Natural killer cell (primary cell): ENCODE results near the gene FDPS. TPM values are rescaled to one million over a fixed set of nuclear protein-coding genes. Genes with fewer than 3 reads are reported as not detected.

ENCODE experiments used
- ATAC-seq, 3 donors: fragments of 150-1000 bp in 2 of 3; fragments of 200-7000 bp in 1 of 3; cut with Tn5 transposase; 1 replicate in 1 of 3; 2 replicates in 2 of 3; pipeline ENCODE4 v1.10.0; 2021; ENCODE audit warnings: mild to moderate bottlenecking in 2 of 3, moderate library complexity in 2 of 3
- DNase-seq, 2 donors: peaks; one replicate each; pipeline versions ENCODE4 v3.0.0 to v3.0.0-alpha.2; 2013 to 2021; ENCODE audit warnings: mixed read lengths in 1 of 2
- H3K27ac ChIP-seq: one replicate; pipeline ENCODE4 v1.5.1; 2013; ENCODE audit warnings: mild to moderate bottlenecking, low read length
- H3K27me3 ChIP-seq: one replicate; pipeline ENCODE4 v1.6.1; 2013; ENCODE audit warnings: low read length; ENCODE audit not compliant: control insufficient read depth, insufficient read depth
- H3K36me3 ChIP-seq: one replicate; pipeline ENCODE4 v1.6.1; 2013; ENCODE audit warnings: low read length; ENCODE audit not compliant: control insufficient read depth, insufficient read depth
- H3K4me1 ChIP-seq: one replicate; pipeline ENCODE4 v1.6.1; 2013; ENCODE audit warnings: low read length; ENCODE audit not compliant: control insufficient read depth, insufficient read depth
- H3K4me3 ChIP-seq: one replicate; pipeline ENCODE4 v1.5.1; 2013; ENCODE audit warnings: low read length
- H3K9me3 ChIP-seq: one replicate; pipeline ENCODE4 v1.6.1; 2013; ENCODE audit warnings: low read length; ENCODE audit not compliant: control insufficient read depth, insufficient read depth
- H3K27ac Mint-ChIP-seq, 2 donors: one replicate each; pipeline ENCODE4 v1.8.0; 2022; ENCODE audit warnings: mild to moderate bottlenecking in 2 of 2, mixed read lengths in 2 of 2, moderate library complexity in 1 of 2
- H3K27me3 Mint-ChIP-seq, 2 donors: one replicate each; pipeline ENCODE4 v1.8.0; 2022; ENCODE audit warnings: low read depth in 2 of 2, mixed read lengths in 2 of 2
- H3K36me3 Mint-ChIP-seq: one replicate; pipeline ENCODE4 v1.8.0; 2022; ENCODE audit warnings: mixed read lengths
- H3K4me1 Mint-ChIP-seq, 2 donors: one replicate each; pipeline ENCODE4 v1.8.0; 2022; ENCODE audit warnings: mixed read lengths in 2 of 2
- H3K4me3 Mint-ChIP-seq: one replicate; pipeline ENCODE4 v1.8.0; 2022; ENCODE audit warnings: mild to moderate bottlenecking, moderate library complexity, mixed read lengths
- H3K9me3 Mint-ChIP-seq, 2 donors: one replicate each; pipeline ENCODE4 v1.8.0; 2022; ENCODE audit warnings: mixed read lengths in 2 of 2
- CTCF ChIP-seq: fragments of 200-600 bp; IDR thresholded peaks from one replicate; pipeline ENCODE4 v1.8.0; 2022; ENCODE audit warnings: antibody characterized with exemption
- WGBS: methylation state at CpG from one replicate; pipeline ENCODE4 v1.1.7; 2013; ENCODE audit warnings: missing lambda C conversion rate; ENCODE audit not compliant: insufficient coverage; 5-methylcytosine and 5-hydroxymethylcytosine counted together
- intact Hi-C: fragments of 100-400 bp; cut with micrococcal nuclease; formaldehyde crosslinking; loops from one replicate; pipeline ENCODE4 v1.14.2; 2022
- total RNA-seq, 4 donors: library from RNA; stranded (reverse); fragments of 120-200 nt in 1 of 4; gene quantifications; one replicate each; pipeline versions ENCODE4 v1.2.3 to v1.2.4, GENCODE V29; 2013 to 2022

FDPS gene
- total RNA-seq, 3 donors from 2014 or later (not counting 1 experiment from before 2014, with no cell fraction given) = 105 to 110 (median 105) TPM

- intact Hi-C loops = loop anchor here (2.0 kb wide), 2 partner anchors 31 to 45 kb away; partner anchors contain the start of gene FDPS
- Mint-ChIP-seq H3K27me3 (no peaks in the 10 kb centered on the region), H3K9me3 (no peaks in the 10 kb centered on the region), H3K4me3 (peak overlapping the region; percentile 83), H3K36me3 (no peaks in the 10 kb centered on the region), H3K27ac (peak overlapping the region in 1 of 2 donors; percentile 71), H3K4me1 (peaks cover 24 to 38% of the 10 kb centered on the region in 2 donors)
- Histone ChIP-seq H3K36me3 (no peaks in the 10 kb centered on the region), H3K27me3 (no peaks in the 10 kb centered on the region), H3K9me3 (no peaks in the 10 kb centered on the region), H3K4me3 (peak overlapping the region; percentile 28), H3K27ac (peak overlapping the region; percentile 47), H3K4me1 (peaks cover 29% of the 10 kb centered on the region)
- ATAC-seq (peak; percentile 23 to 47 (median 27)), DNase-seq (peak; percentile 56 to 87)
- TF ChIP-seq CTCF = peak; percentile 10
- WGBS = 1% methylated on average over 28 of the region's 29 CpGs
Measured at GRCh38 chr1:155277902-155278688, 30.6 kb upstream of the FDPS start.

- H3K9me3 ChIP-seq = no peaks in the 10 kb centered on the region
- H3K27me3 ChIP-seq = no peaks in the 10 kb centered on the region
- H3K36me3 ChIP-seq = no peaks in the 10 kb centered on the region
- no peak overlapping the region for H3K27ac ChIP-seq
- 66% methylated on average over 9 of the region's 10 CpGs for WGBS
- intact Hi-C loops = loop anchor here (2.0 kb wide), 2 partner anchors 30 to 44 kb away; partner anchors contain the start of gene FDPS
- H3K9me3 Mint-ChIP-seq = no peaks in the 10 kb centered on the region
- peak overlapping the region; percentile 83 for H3K4me3 Mint-ChIP-seq
- no peaks in the 10 kb centered on the region for H3K36me3 Mint-ChIP-seq
- DNase-seq (no peak), ATAC-seq (no peak)
- H3K4me1 ChIP-seq = peaks cover 26% of the 10 kb centered on the region
- H3K27ac Mint-ChIP-seq = peak overlapping the region in 1 of 2 donors; percentile 5
- H3K27me3 Mint-ChIP-seq = no peaks in the 10 kb centered on the region
- peaks cover 19 to 32% of the 10 kb centered on the region in 2 donors for H3K4me1 Mint-ChIP-seq
- TF ChIP-seq CTCF = no peak
- no peak overlapping the region for H3K4me3 ChIP-seq
Measured at GRCh38 chr1:155278689-155279160, 29.9 kb upstream of the FDPS start.

GRCh38 chr1:155279268-155279667 lies 29.4 kb upstream of the FDPS start:
- WGBS = 82% methylated on average over 2 of the region's 2 CpGs
- DNase-seq (no peak), ATAC-seq (no peak)
- TF ChIP-seq CTCF = no peak
- Mint-ChIP-seq H3K9me3 (no peaks in the 10 kb centered on the region), H3K4me3 (no peak overlapping the region), H3K4me1 (peaks cover 17 to 30% of the 10 kb centered on the region in 2 donors), H3K36me3 (no peaks in the 10 kb centered on the region), H3K27ac (no peak overlapping the region), H3K27me3 (no peaks in the 10 kb centered on the region)
- Histone ChIP-seq H3K4me1 (peaks cover 22% of the 10 kb centered on the region), H3K4me3 (no peak overlapping the region), H3K27ac (no peak overlapping the region), H3K36me3 (no peaks in the 10 kb centered on the region), H3K9me3 (no peaks in the 10 kb centered on the region), H3K27me3 (no peaks in the 10 kb centered on the region)
- intact Hi-C loops = loop anchor here (2.0 kb wide), 2 partner anchors 30 to 44 kb away; partner anchors contain the start of gene FDPS
